Mesendoderm (in vitro differentiated cells): ENCODE data around the gene DUS2.
"Not testable (repeated sequence)": the region's sequence is repeated elsewhere in the genome, so short reads cannot be mapped to it uniquely, and the experiment has no call there.

Source experiments
- DNase-seq: peaks from one replicate; pipeline ENCODE4 v3.0.0; 2013
- H2AK5ac ChIP-seq: 2 replicates; pipeline ENCODE4 v1.6.1; 2013; ENCODE audit warnings: low read length, inconsistent platforms
- H2BK120ac ChIP-seq: 2 replicates; pipeline ENCODE4 v1.6.1; 2013; ENCODE audit warnings: low read depth, mild to moderate bottlenecking, low read length, moderate library complexity, mixed read lengths
- H2BK15ac ChIP-seq: replicated peaks from 2 replicates; pipeline ENCODE4 v1.6.1; 2013; ENCODE audit warnings: low read depth, mild to moderate bottlenecking, moderate library complexity
- H2BK5ac ChIP-seq: 2 replicates; pipeline ENCODE4 v1.6.1; 2013; ENCODE audit warnings: low read length, inconsistent platforms
- H3K18ac ChIP-seq: 2 replicates; pipeline ENCODE4 v1.6.1; 2013; ENCODE audit warnings: mild to moderate bottlenecking, low read length, mixed read lengths
- H3K23ac ChIP-seq: one replicate; pipeline ENCODE4 v1.6.1; 2013; ENCODE audit warnings: low read length
- H3K27ac ChIP-seq: 2 replicates; pipeline ENCODE4 v1.5.1; 2013; ENCODE audit warnings: low read depth, mild to moderate bottlenecking, inconsistent platforms, low read length, moderate library complexity
- H3K27me3 ChIP-seq: 2 replicates; pipeline ENCODE4 v1.6.1; 2013; ENCODE audit warnings: low read length, control low read depth, mild to moderate bottlenecking, inconsistent platforms; ENCODE audit not compliant: insufficient read depth, poor library complexity
- H3K36me3 ChIP-seq: 2 replicates; pipeline ENCODE4 v1.6.1; 2013; ENCODE audit warnings: low read length, inconsistent platforms; ENCODE audit not compliant: control insufficient read depth, insufficient read depth
- H3K4ac ChIP-seq: one replicate; pipeline ENCODE4 v1.6.1; 2013; ENCODE audit warnings: low read depth, mild to moderate bottlenecking, low read length, moderate library complexity
- H3K4me1 ChIP-seq: 2 replicates; pipeline ENCODE4 v1.6.1; 2013; ENCODE audit warnings: low read depth, low read length, inconsistent platforms; ENCODE audit not compliant: control insufficient read depth
- H3K4me2 ChIP-seq: 2 replicates; pipeline ENCODE4 v1.6.1; 2013; ENCODE audit warnings: low read length
- H3K4me3 ChIP-seq: 2 replicates; pipeline ENCODE4 v1.5.1; 2013; ENCODE audit warnings: mild to moderate bottlenecking, low read length
- H3K56ac ChIP-seq: one replicate; pipeline ENCODE4 v1.6.1; 2013; ENCODE audit warnings: low read length
- H3K79me1 ChIP-seq: 2 replicates; pipeline ENCODE4 v1.6.1; 2013; ENCODE audit warnings: low read length, inconsistent platforms
- H3K79me2 ChIP-seq: 2 replicates; pipeline ENCODE4 v1.6.1; 2013; ENCODE audit warnings: mild to moderate bottlenecking, low read length; ENCODE audit not compliant: control insufficient read depth, insufficient read depth
- H3K9ac ChIP-seq: 2 replicates; pipeline ENCODE4 v1.6.1; 2013; ENCODE audit warnings: low read length, inconsistent platforms
- H4K5ac ChIP-seq: one replicate; pipeline ENCODE4 v1.6.1; 2013; ENCODE audit warnings: low read length
- H4K8ac ChIP-seq: one replicate; pipeline ENCODE4 v1.6.1; 2013; ENCODE audit warnings: low read depth, mild to moderate bottlenecking, control low read depth, low read length, moderate library complexity
- WGBS: extraction: QIAGEN DNeasy Blood & Tissue Kit; methylation state at CpG from one replicate; pipeline ENCODE4 v1.1.7; 2013; ENCODE audit warnings: low lambda C conversion rate, missing lambda C conversion rate; ENCODE audit not compliant: insufficient coverage; ENCODE audit errors: extremely low coverage; 5-methylcytosine and 5-hydroxymethylcytosine counted together

The DUS2 gene

GRCh38 chr16:68113765-68114240 lies 90.7 kb downstream of the DUS2 start:
- Histone ChIP-seq H3K4me1 (no peaks in the 10 kb centered on the region), H3K36me3 (no peaks in the 10 kb centered on the region), H3K79me1 (peaks cover 15% of the 10 kb centered on the region), H2BK5ac (no peak overlapping the region), H3K18ac (no peak overlapping the region), H3K4ac (no peak overlapping the region), H4K8ac (no peak overlapping the region), H2BK120ac (no peak overlapping the region), H2AK5ac (no peak overlapping the region), H3K4me2 (no peak overlapping the region), H3K56ac (no peak overlapping the region), H3K27ac (no peak overlapping the region), H3K9ac (no peak overlapping the region), H3K4me3 (no peak overlapping the region), H3K79me2 (peaks cover 18% of the 10 kb centered on the region), H3K27me3 (no peaks in the 10 kb centered on the region), H3K23ac (no peak overlapping the region), H2BK15ac (no peak overlapping the region), H4K5ac (no peak overlapping the region)
- DNase-seq, result no peak
- no CpG with 5 or more reads among the region's 12 CpGs for WGBS

- H2BK120ac ChIP-seq, H3K4me2 ChIP-seq, H2BK5ac ChIP-seq, H4K8ac ChIP-seq, H3K4me3 ChIP-seq, H3K36me3 ChIP-seq, H3K27ac ChIP-seq, H2BK15ac ChIP-seq, H3K9ac ChIP-seq, H3K56ac ChIP-seq, H3K23ac ChIP-seq, DNase-seq, H4K5ac ChIP-seq, H2AK5ac ChIP-seq, H3K4ac ChIP-seq, H3K4me1 ChIP-seq, H3K27me3 ChIP-seq, H3K18ac ChIP-seq: not testable (repeated sequence)
- WGBS, result no CpG with 5 or more reads among the region's 8 CpGs
- H3K79me2 ChIP-seq, result peaks cover 18% of the 10 kb centered on the region
- peaks cover 15% of the 10 kb centered on the region for H3K79me1 ChIP-seq
These were observed 91.9 kb downstream of the DUS2 start for GRCh38 chr16:68114939-68115338.

DNA sequence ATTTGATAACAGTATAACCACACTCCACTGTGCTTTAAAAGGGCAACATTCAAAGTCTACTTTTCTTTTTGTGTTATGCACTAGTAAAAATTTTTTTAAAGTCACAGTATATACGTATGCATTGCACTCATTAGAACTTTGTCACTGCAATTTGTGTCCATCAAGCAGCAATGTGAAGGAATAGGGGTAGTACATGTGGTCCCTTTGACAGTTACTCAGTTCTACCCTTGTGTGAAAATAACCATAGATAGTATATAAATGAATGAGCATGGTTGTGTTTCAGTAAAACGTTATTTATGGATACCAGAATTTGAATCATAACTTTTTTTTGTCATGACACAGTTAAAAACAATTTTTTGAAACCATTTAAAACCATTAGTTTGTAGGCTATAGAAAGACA lies 92.8 kb downstream of the DUS2 start:
- no peak overlapping the region for H3K23ac ChIP-seq
- no peak overlapping the region for H3K27ac ChIP-seq
- no CpG with 5 or more reads among the region's 2 CpGs for WGBS
- no peak overlapping the region for H2BK15ac ChIP-seq
- H3K79me1 ChIP-seq, result peaks cover 15% of the 10 kb centered on the region
- no peak overlapping the region for H2AK5ac ChIP-seq
- H4K8ac ChIP-seq, result no peak overlapping the region
- no peak overlapping the region for H3K4ac ChIP-seq
- H3K36me3 ChIP-seq, result no peaks in the 10 kb centered on the region
- H3K4me2 ChIP-seq, result no peak overlapping the region
- no peaks in the 10 kb centered on the region for H3K27me3 ChIP-seq
- peaks cover 18% of the 10 kb centered on the region for H3K79me2 ChIP-seq
- no peak overlapping the region for H3K18ac ChIP-seq
- no peak overlapping the region for H3K9ac ChIP-seq
- H3K4me3 ChIP-seq, result no peak overlapping the region
- H4K5ac ChIP-seq, result no peak overlapping the region
- DNase-seq, result no peak
- H3K4me1 ChIP-seq, result no peaks in the 10 kb centered on the region
- H2BK5ac ChIP-seq, result no peak overlapping the region
- H2BK120ac ChIP-seq, result no peak overlapping the region
- no peak overlapping the region for H3K56ac ChIP-seq

GRCh38 chr16:68116256-68116867 lies 93.3 kb downstream of the DUS2 start:
- WGBS, result no CpG with 5 or more reads among the region's 2 CpGs
- no peak for DNase-seq
- H3K9ac ChIP-seq, result no peak overlapping the region

GRCh38 chr16:68117884-68118283 lies 94.8 kb downstream of the DUS2 start:
- H3K4me2 ChIP-seq, result no peak overlapping the region
- WGBS, result no CpG with 5 or more reads among the region's 3 CpGs
- H3K18ac ChIP-seq, result no peak overlapping the region
- H3K79me2 ChIP-seq, result peaks cover 12% of the 10 kb centered on the region
- no peak overlapping the region for H2AK5ac ChIP-seq
- no peaks in the 10 kb centered on the region for H3K4me1 ChIP-seq
- no peak overlapping the region for H4K8ac ChIP-seq
- no peak overlapping the region for H2BK5ac ChIP-seq
- H3K9ac ChIP-seq, result no peak overlapping the region
- no peak overlapping the region for H3K56ac ChIP-seq
- DNase-seq, result no peak
- no peak overlapping the region for H3K27ac ChIP-seq
- H2BK120ac ChIP-seq, result no peak overlapping the region
- no peak overlapping the region for H2BK15ac ChIP-seq
- no peak overlapping the region for H3K23ac ChIP-seq
- H3K36me3 ChIP-seq, result no peaks in the 10 kb centered on the region
- no peak overlapping the region for H3K4ac ChIP-seq
- no peak overlapping the region for H3K4me3 ChIP-seq
- H3K27me3 ChIP-seq, result no peaks in the 10 kb centered on the region
- peaks cover 16% of the 10 kb centered on the region for H3K79me1 ChIP-seq
- H4K5ac ChIP-seq, result no peak overlapping the region

More at GRCh38 chr16:68116256-68116867, 93.3 kb downstream of the DUS2 start:
- Histone ChIP-seq H3K18ac (no peak overlapping the region), H3K36me3 (no peaks in the 10 kb centered on the region), H3K56ac (no peak overlapping the region), H3K79me1 (peaks cover 16% of the 10 kb centered on the region), H2BK15ac (no peak overlapping the region), H3K4ac (no peak overlapping the region), H3K79me2 (peaks cover 18% of the 10 kb centered on the region), H3K23ac (no peak overlapping the region), H2AK5ac (no peak overlapping the region), H3K4me1 (no peaks in the 10 kb centered on the region), H4K8ac (no peak overlapping the region), H3K4me2 (no peak overlapping the region), H2BK120ac (no peak overlapping the region), H2BK5ac (no peak overlapping the region), H3K27ac (no peak overlapping the region), H3K4me3 (no peak overlapping the region), H3K27me3 (no peaks in the 10 kb centered on the region), H4K5ac (no peak overlapping the region)

DNA sequence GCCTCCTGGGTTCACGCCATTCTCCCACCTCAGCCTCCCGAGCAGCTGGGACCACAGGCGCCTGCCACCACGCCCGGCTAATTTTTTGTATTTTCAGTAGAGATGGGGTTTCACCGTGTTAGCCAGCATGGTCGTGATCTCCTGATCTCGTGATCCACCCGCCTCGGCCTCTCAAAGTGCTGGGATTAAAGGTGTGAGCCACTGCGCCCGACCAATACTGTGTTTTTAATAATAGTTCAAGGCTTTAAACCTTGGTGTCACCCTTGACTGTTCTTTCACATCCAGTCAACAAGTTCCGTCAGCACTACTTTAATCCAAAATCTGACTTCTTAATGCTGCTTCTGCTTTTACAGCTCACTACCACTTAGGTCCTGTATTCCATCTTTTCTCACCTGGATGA lies 95.9 kb downstream of the DUS2 start:
- H3K79me1 ChIP-seq, H2AK5ac ChIP-seq, H2BK15ac ChIP-seq, H3K79me2 ChIP-seq, H3K18ac ChIP-seq, H3K27me3 ChIP-seq, H3K4me3 ChIP-seq, H4K8ac ChIP-seq, H3K4ac ChIP-seq, H3K36me3 ChIP-seq, H3K27ac ChIP-seq, H3K4me1 ChIP-seq, H3K56ac ChIP-seq, H4K5ac ChIP-seq, H2BK120ac ChIP-seq, DNase-seq, H3K23ac ChIP-seq, H3K9ac ChIP-seq, H2BK5ac ChIP-seq, H3K4me2 ChIP-seq: not testable (repeated sequence)
- WGBS, result no CpG with 5 or more reads among the region's 13 CpGs
